Breast epithelium (tissue), 3 donors: Measurements from ENCODE around the gene SPIC.

Source experiments
- POLR2AphosphoS5 ChIP-seq, 3 donors: sonication (generic); formaldehyde crosslinking; IDR thresholded peaks; one replicate each; pipeline ENCODE4 v1.6.1; 2017; ENCODE audit warnings: antibody characterized with exemption in 3 of 3
- TF ChIP-seq, protein P1 (sequence below), 3 donors: fragments of 450-650 bp; IDR thresholded peaks; one replicate each; pipeline ENCODE4 v1.5.1; 2016 to 2017; ENCODE audit warnings: antibody characterized with exemption in 3 of 3, mild to moderate bottlenecking in 3 of 3, moderate library complexity in 3 of 3

GRCh38 chr12:101436136-101436535 is 39.0 kb upstream of the SPIC start:
- TF ChIP-seq, protein P1, sequence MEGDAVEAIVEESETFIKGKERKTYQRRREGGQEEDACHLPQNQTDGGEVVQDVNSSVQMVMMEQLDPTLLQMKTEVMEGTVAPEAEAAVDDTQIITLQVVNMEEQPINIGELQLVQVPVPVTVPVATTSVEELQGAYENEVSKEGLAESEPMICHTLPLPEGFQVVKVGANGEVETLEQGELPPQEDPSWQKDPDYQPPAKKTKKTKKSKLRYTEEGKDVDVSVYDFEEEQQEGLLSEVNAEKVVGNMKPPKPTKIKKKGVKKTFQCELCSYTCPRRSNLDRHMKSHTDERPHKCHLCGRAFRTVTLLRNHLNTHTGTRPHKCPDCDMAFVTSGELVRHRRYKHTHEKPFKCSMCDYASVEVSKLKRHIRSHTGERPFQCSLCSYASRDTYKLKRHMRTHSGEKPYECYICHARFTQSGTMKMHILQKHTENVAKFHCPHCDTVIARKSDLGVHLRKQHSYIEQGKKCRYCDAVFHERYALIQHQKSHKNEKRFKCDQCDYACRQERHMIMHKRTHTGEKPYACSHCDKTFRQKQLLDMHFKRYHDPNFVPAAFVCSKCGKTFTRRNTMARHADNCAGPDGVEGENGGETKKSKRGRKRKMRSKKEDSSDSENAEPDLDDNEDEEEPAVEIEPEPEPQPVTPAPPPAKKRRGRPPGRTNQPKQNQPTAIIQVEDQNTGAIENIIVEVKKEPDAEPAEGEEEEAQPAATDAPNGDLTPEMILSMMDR (IDR thresholded peaks at IDR 0.05) = no peak
- TF ChIP-seq POLR2AphosphoS5 (IDR thresholded peaks at IDR 0.05) = no peak
